Measurements from ENCODE around the gene GLA. TPM values are rescaled to one million over a fixed set of nuclear protein-coding genes. Genes with fewer than 3 reads are reported as not detected.
A peak's percentile ranks its signal among the peaks of the same experiment; 100 is the strongest.

The GLA gene
- total RNA-seq, 6 experiments from 2014 or later = 40.3 to 65.8 (median 45.0) TPM

DNA sequence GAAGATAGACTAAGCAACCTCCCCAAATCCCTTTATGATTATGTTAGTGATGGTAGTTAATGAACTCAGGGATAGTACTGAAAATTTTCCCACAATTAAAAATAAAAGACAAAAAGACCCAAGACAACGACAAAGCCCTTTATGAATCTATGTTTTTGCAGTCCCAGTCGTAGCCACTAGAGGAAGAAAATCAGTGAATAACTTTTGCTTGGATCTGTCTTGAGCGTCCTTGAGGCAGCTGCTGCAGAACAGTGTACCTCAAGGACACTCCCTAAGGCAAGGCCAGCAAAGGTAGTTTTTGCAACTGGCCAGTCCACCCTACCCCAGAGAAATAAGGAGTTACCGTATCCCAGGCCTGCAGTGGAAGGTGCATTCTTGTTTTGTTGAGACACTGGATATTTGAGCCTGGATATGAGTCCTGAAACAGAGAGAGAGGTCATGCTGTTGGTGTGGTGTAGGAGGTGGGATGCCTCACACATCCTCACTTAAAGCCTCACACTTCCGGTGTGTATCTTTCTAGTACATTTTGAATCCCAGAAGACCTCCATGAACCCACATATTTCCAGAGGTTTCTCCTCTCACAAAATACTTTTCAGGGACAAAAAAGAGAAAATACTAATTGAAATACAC, 50.4 kb downstream of the GLA start:
- Mint-ChIP-seq H3K36me3 (ENCODE audit: low read depth) (no peaks in the 10 kb centered on the region), H3K4me1 (ENCODE audit: low read depth) (peaks cover 22% of the 10 kb centered on the region), H3K27ac (no peak overlapping the region), H3K9me3 (no peaks in the 10 kb centered on the region), H3K27me3 (ENCODE audit: insufficient read depth) (peaks cover 7% of the 10 kb centered on the region; the same call in 1 of the 2 replicates), H3K4me3 (peak overlapping the region; percentile 26; the same call in 1 of the 2 replicates)
- TF ChIP-seq, protein P1, sequence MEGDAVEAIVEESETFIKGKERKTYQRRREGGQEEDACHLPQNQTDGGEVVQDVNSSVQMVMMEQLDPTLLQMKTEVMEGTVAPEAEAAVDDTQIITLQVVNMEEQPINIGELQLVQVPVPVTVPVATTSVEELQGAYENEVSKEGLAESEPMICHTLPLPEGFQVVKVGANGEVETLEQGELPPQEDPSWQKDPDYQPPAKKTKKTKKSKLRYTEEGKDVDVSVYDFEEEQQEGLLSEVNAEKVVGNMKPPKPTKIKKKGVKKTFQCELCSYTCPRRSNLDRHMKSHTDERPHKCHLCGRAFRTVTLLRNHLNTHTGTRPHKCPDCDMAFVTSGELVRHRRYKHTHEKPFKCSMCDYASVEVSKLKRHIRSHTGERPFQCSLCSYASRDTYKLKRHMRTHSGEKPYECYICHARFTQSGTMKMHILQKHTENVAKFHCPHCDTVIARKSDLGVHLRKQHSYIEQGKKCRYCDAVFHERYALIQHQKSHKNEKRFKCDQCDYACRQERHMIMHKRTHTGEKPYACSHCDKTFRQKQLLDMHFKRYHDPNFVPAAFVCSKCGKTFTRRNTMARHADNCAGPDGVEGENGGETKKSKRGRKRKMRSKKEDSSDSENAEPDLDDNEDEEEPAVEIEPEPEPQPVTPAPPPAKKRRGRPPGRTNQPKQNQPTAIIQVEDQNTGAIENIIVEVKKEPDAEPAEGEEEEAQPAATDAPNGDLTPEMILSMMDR (IDR thresholded peaks at IDR 0.05) = peak; percentile 65
- DNase-seq = peak; percentile 20

DNA sequence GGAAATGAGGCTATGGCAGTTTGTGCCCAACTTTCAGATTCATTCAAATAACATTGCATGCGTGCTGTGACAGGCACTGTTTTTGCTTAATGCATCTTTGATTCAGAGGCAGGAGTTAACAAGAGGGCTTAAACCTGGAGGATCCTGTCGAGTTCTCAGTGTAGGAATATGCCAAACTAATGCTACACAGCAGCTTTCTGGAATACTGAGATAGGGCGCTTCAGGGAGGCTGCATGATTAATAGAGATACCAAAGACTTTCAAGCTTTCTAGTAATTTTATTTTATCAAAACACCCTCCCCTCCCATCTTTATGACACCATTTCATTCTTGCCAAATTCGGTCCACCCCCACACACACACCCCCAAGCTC, 58.5 kb downstream of the GLA start:
- peak overlapping the region; percentile 84 for H3K27ac Mint-ChIP-seq
- H3K9me3 Mint-ChIP-seq = no peaks in the 10 kb centered on the region
- H3K4me3 Mint-ChIP-seq = peak overlapping the region; percentile 92
- no peak for DNase-seq
- H3K4me1 Mint-ChIP-seq (ENCODE audit: low read depth) = peaks cover 23% of the 10 kb centered on the region
- H3K36me3 Mint-ChIP-seq (ENCODE audit: low read depth) = 0 out of 2 replicates have a peak, but pooled peaks cover 5% of the 10 kb centered on the region
- peaks cover 2% of the 10 kb centered on the region; the same call in 1 of the 2 replicates for H3K27me3 Mint-ChIP-seq (ENCODE audit: insufficient read depth)
- TF ChIP-seq, protein P1 (IDR thresholded peaks at IDR 0.05) = no peak

DNA sequence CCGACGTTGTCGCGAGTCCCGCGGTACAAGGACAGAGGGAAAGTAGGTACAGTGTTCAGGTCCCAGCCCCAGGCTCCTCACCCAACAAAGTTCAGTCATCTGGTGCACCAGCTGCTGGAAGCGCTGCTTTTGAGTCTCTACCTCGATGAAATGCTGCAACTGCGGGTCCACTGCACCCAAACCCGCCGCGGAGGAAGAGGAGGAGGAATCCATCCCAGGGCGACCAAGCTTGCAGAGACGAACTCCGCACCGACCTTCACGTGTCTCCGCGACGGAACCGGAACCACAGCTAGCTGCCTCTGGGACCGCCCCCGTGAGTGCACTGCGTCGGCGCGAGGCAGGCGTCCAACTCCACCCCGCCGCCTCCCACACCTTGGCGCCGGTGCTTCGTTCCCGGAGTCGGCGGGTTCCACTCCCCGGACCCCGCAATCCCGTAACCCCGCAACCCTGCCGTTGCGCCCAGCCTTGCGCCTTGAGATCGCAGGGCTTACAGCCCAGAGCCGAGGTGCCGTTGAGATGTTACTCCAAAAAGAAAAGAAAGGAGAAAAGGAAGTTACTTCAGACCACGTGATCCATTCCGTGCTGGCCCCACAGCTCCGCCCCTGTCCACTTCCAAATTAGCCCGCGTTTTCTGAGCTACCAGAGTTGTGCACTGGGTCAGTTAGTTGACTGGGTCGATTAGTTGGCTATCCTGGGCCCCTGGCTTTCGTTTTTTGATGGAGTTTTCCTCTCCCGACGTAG, 59.1 kb downstream of the GLA start, which contains the start of gene TIMM8A:
TIMM8A (minus strand) TSS at position 291 of the 741 bp plus-strand sequence; CDS start at position 213, 78 bp downstream.
- TF ChIP-seq, protein P1 (IDR thresholded peaks at IDR 0.05) = no peak
- H3K36me3 Mint-ChIP-seq (ENCODE audit: low read depth) = 0 out of 2 replicates have a peak, but pooled peaks cover 5% of the 10 kb centered on the region
- H3K9me3 Mint-ChIP-seq = no peaks in the 10 kb centered on the region
- DNase-seq = peak; percentile 52
- H3K27me3 Mint-ChIP-seq (ENCODE audit: insufficient read depth) = peaks cover 1% of the 10 kb centered on the region; the same call in 1 of the 2 replicates
- H3K4me1 Mint-ChIP-seq (ENCODE audit: low read depth) = peaks cover 19% of the 10 kb centered on the region
- H3K27ac Mint-ChIP-seq = peak within 1 kb of the TSS; percentile 84
- peak within 1 kb of the TSS; percentile 92 for H3K4me3 Mint-ChIP-seq

DNA sequence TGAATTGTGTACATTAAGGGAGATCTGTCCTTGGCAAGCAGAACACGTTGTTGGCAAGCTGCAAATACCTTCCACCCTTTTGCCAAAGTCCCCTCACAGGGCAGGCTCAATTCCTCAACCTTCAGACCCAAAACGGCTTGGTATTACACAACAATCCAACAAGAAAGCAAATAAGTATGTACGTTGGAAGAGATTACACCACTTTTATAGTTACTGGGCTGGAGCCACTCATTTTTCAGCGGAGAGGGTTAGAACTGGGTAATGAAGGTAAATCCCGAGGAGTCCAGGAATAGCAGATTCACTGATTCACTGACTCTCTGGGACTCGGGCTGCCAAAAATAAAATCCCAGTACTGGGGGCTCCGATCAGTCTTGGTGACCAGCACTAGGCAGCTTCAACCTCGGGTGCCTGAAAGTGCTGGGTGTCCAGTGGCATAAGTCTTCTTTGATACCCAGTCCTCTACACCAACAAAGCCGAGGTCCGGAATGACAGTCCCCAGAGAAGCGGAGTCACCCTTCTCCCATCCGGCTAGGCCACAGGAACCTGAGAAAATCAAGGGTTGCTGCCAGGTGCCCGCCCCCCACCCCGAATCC, 59.8 kb downstream of the GLA start:
- TF ChIP-seq, protein P1 (IDR thresholded peaks at IDR 0.05) = no peak
- no peak for DNase-seq
- H3K27ac Mint-ChIP-seq = peak overlapping the region; percentile 84
- no peaks in the 10 kb centered on the region for H3K9me3 Mint-ChIP-seq
- peak overlapping the region; percentile 92 for H3K4me3 Mint-ChIP-seq
- H3K4me1 Mint-ChIP-seq (ENCODE audit: low read depth) = peaks cover 19% of the 10 kb centered on the region
- H3K27me3 Mint-ChIP-seq (ENCODE audit: insufficient read depth) = peaks cover 1% of the 10 kb centered on the region; the same call in 1 of the 2 replicates
- 0 out of 2 replicates have a peak, but pooled peaks cover 5% of the 10 kb centered on the region for H3K36me3 Mint-ChIP-seq (ENCODE audit: low read depth)

Other genes starting within 250 kb of the GLA start
- gene DRP2, start 188.1 kb downstream of the GLA start, total RNA-seq (2021; fragmentation: NEBNext Ultra II Directional; extraction: Animal tissue kit (Norgen Biotek cat#: 25700)) = under 1 TPM; 0.30 to 0.55 (median 0.37) TPM
- gene TAF7L, start 116.6 kb downstream of the GLA start, total RNA-seq (2021; fragmentation: NEBNext Ultra II Directional; extraction: Animal tissue kit (Norgen Biotek cat#: 25700)) = under 1 TPM; 0.15 to 0.59 (median 0.36) TPM
- 10 to 100 TPM; 15.2 to 23.8 (median 19.7) TPM for gene TIMM8A, start 59.2 kb downstream of the GLA start, total RNA-seq (2021; fragmentation: NEBNext Ultra II Directional; extraction: Animal tissue kit (Norgen Biotek cat#: 25700))
- not detected for gene BTK, start 21.7 kb downstream of the GLA start, total RNA-seq (2021; fragmentation: NEBNext Ultra II Directional; extraction: Animal tissue kit (Norgen Biotek cat#: 25700))
- gene RPL36A, start 16.9 kb downstream of the GLA start, total RNA-seq (2021; fragmentation: NEBNext Ultra II Directional; extraction: Animal tissue kit (Norgen Biotek cat#: 25700)) = 100 to 1,000 TPM; 127 to 361 (median 160) TPM
- 10 to 100 TPM; 60.5 to 74.5 (median 68.1) TPM for gene HNRNPH2, start 297 bp upstream of the GLA start, total RNA-seq (2021; fragmentation: NEBNext Ultra II Directional; extraction: Animal tissue kit (Norgen Biotek cat#: 25700))
- gene ARMCX4, start 77.5 kb upstream of the GLA start, total RNA-seq (2021; fragmentation: NEBNext Ultra II Directional; extraction: Animal tissue kit (Norgen Biotek cat#: 25700)) = 10 to 100 TPM; 11.1 to 14.7 (median 12.9) TPM
- gene ARMCX1, start 142.6 kb upstream of the GLA start, total RNA-seq (2021; fragmentation: NEBNext Ultra II Directional; extraction: Animal tissue kit (Norgen Biotek cat#: 25700)) = 10 to 100 TPM; 32.0 to 36.6 (median 33.7) TPM
- gene ARMCX6, start 210.1 kb upstream of the GLA start, total RNA-seq (2021; fragmentation: NEBNext Ultra II Directional; extraction: Animal tissue kit (Norgen Biotek cat#: 25700)) = 100 to 1,000 TPM in 1 of 6 experiments, 10 to 100 TPM in 5; 79.5 to 101 (median 83.7) TPM
- gene ARMCX3, start 215.2 kb upstream of the GLA start, total RNA-seq (2021; fragmentation: NEBNext Ultra II Directional; extraction: Animal tissue kit (Norgen Biotek cat#: 25700)) = 100 to 1,000 TPM in 2 of 6 experiments, 10 to 100 TPM in 4; 60.8 to 108 (median 63.2) TPM

Data from HFFc6 (cell line).